Spleen (tissue), 11 donors: ENCODE measurements around the gene PLEKHG3. TPM values are rescaled to one million over a fixed set of nuclear protein-coding genes. Genes with fewer than 3 reads are reported as not detected.

ENCODE experiments used
- DNase-seq: peaks from one replicate; pipeline ENCODE4 v3.0.0-alpha.2; 2020
- H3K27ac ChIP-seq, 8 donors: fragments of 200-600 bp; sonication (generic) in 7 of 8; 1 replicate in 4 of 8; 2 replicates in 4 of 8; pipeline versions ENCODE4 v1.5.0 to v1.8.0; 2016 to 2021; ENCODE audit warnings: inconsistent platforms in 4 of 8, mild to moderate bottlenecking in 4 of 8, moderate library complexity in 1 of 8
- H3K27me3 ChIP-seq, 7 donors: fragments of 200-600 bp; sonication (generic) in 6 of 7; replicated peaks in 1 of 7; 1 replicate in 4 of 7; 2 replicates in 3 of 7; pipeline versions ENCODE4 v1.5.0 to v1.8.0; 2016 to 2021; ENCODE audit warnings: inconsistent platforms in 3 of 7, mild to moderate bottlenecking in 1 of 7
- H3K36me3 ChIP-seq, 6 donors: fragments of 200-600 bp; sonication (generic) in 5 of 6; 1 replicate in 4 of 6; 2 replicates in 2 of 6; pipeline versions ENCODE4 v1.5.0 to v1.8.0; 2016 to 2021; ENCODE audit warnings: inconsistent platforms in 2 of 6
- H3K4me1 ChIP-seq, 6 donors: fragments of 200-600 bp; sonication (generic) in 5 of 6; 1 replicate in 3 of 6; 2 replicates in 3 of 6; pipeline versions ENCODE4 v1.5.0 to v1.8.0; 2016 to 2021; ENCODE audit warnings: inconsistent platforms in 3 of 6
- H3K4me3 ChIP-seq, 8 donors: fragments of 200-600 bp; sonication (generic) in 7 of 8; 1 replicate in 4 of 8; 2 replicates in 4 of 8; pipeline versions ENCODE4 v1.5.0 to v1.8.0; 2016 to 2021; ENCODE audit warnings: inconsistent platforms in 4 of 8, mild to moderate bottlenecking in 4 of 8, moderate library complexity in 2 of 8
- H3K9me3 ChIP-seq, 8 donors: fragments of 200-600 bp; sonication (generic) in 7 of 8; 1 replicate in 4 of 8; 2 replicates in 4 of 8; pipeline versions ENCODE4 v1.5.0 to v1.8.0; 2016 to 2021; ENCODE audit warnings: inconsistent platforms in 4 of 8
- CTCF ChIP-seq, 11 experiments: fragments of 200-600 bp in 7 of 11; fragments of 450-650 bp in 4 of 11; sonication (generic) in 4 of 11; IDR thresholded peaks in 8 of 11; conservative IDR thresholded peaks in 3 of 11; 1 replicate in 7 of 11; 2 replicates in 4 of 11; pipeline versions ENCODE4 v1.4.0 to v1.8.0; 2016 to 2021; ENCODE audit warnings: antibody characterized with exemption in 11 of 11, inconsistent platforms in 4 of 11, mild to moderate bottlenecking in 1 of 11
- POLR2A ChIP-seq, 3 donors: fragments of 450-650 bp; IDR thresholded peaks; one replicate each; pipeline ENCODE4 v1.5.1; 2017; ENCODE audit warnings: antibody characterized with exemption in 3 of 3, mild to moderate bottlenecking in 1 of 3
- POLR2AphosphoS5 ChIP-seq, 3 donors: sonication (generic); formaldehyde crosslinking; IDR thresholded peaks; one replicate each; pipeline ENCODE4 v1.5.1; 2017; ENCODE audit warnings: antibody characterized with exemption in 3 of 3
- WGBS, 5 donors: extraction: QIAGEN DNeasy Blood & Tissue Kit in 3 of 5; methylation state at CpG; one replicate each; pipeline versions ENCODE4 v1.1.5 to v1.1.7; 2013 to 2018; 5-methylcytosine and 5-hydroxymethylcytosine counted together
- intact Hi-C: fragments of 100-400 bp; cut with DNase I; formaldehyde crosslinking; loops from one replicate; pipeline ENCODE4 v1.15.0; 2023; ENCODE audit warnings: low total_unique reads
- polyA plus RNA-seq, 3 donors: library from polyadenylated mRNA; stranded (reverse); fragments of 200-250 nt; gene quantifications; one replicate each; pipeline ENCODE4 v1.2.1, GENCODE V29; 2013
- total RNA-seq, 7 donors: library from RNA; depleted of rRNA in 3 of 7; stranded (reverse); fragments of >200 nt in 3 of 7; fragmentation: NEBNext Ultra II Directional in 4 of 7; extraction: Animal tissue kit (Norgen Biotek cat#: 25700) in 4 of 7; gene quantifications; one replicate each; pipeline versions ENCODE4 v1.1.0 to v1.2.1, GENCODE V29; 2016 to 2021
- donor health status: healthy with polysubstance abuse.
- donor health status: DM: no; HTN: no; CAD: no; lungs with moderate emphysema.
- donor health status: DM: no; HTN: no; CAD: no.
- donor health status: Bipolar disorder and iron deficiency.
- donor health status: healthy.
- donor health status: DM: no; HTN: no; CAD: no.
- donor health status: DM: yes; HTN: yes; CAD: no.

The PLEKHG3 gene
- total and polyA plus RNA-seq, 10 donors, result 4.5 to 77.7 (median 45.4) TPM

- H3K27ac ChIP-seq, result peak overlapping the region in 3 of 8 donors; percentile 50 to 71 (median 62)
- no peaks in the 10 kb centered on the region for H3K27me3 ChIP-seq
- no peaks in the 10 kb centered on the region for H3K36me3 ChIP-seq
- intact Hi-C loops, result no loop called here
- peaks cover 0 to 37% (median 20%) of the 10 kb centered on the region in 6 donors for H3K4me1 ChIP-seq
- H3K4me3 ChIP-seq, result no peak overlapping the region
- TF ChIP-seq CTCF (IDR thresholded peaks at IDR 0.05 in 8 of 11, conservative IDR thresholded peaks at IDR 0.05 in 3 of 11), result no peak
- no peak for TF ChIP-seq POLR2AphosphoS5 (IDR thresholded peaks at IDR 0.05)
- TF ChIP-seq POLR2A (IDR thresholded peaks at IDR 0.05), result no peak
- DNase-seq, result peak; percentile 61
- no peaks in the 10 kb centered on the region for H3K9me3 ChIP-seq
- WGBS, 5 donors, result 86 to 95% (median 88%) methylated on average over 10 of the region's 10 CpGs
Measured at GRCh38 chr14:64680013-64680713, 24.1 kb upstream of the PLEKHG3 start.

- intact Hi-C loops, result no loop called here
- peak overlapping the region in 4 of 8 donors; percentile 50 to 71 (median 62) for H3K27ac ChIP-seq
Measured at GRCh38 chr14:64680714-64681065, 23.5 kb upstream of the PLEKHG3 start.

GRCh38 chr14:64681796-64682710 is 22.2 kb upstream of the PLEKHG3 start:
- intact Hi-C loops, result no loop called here
- TF ChIP-seq POLR2AphosphoS5 (IDR thresholded peaks at IDR 0.05), result peak; percentile 13 to 56 (median 44)
- TF ChIP-seq CTCF (IDR thresholded peaks at IDR 0.05 in 8 of 11, conservative IDR thresholded peaks at IDR 0.05 in 3 of 11), result no peak
- Histone ChIP-seq H3K4me1 (peaks cover 0 to 24% (median 13%) of the 10 kb centered on the region in 6 donors), H3K27me3 (no peaks in the 10 kb centered on the region), H3K9me3 (no peaks in the 10 kb centered on the region), H3K27ac (peak overlapping the region in 7 of 8 donors; percentile 50 to 71 (median 61)), H3K4me3 (no peak overlapping the region), H3K36me3 (no peaks in the 10 kb centered on the region)
- DNase-seq, result no peak
- 66 to 78% (median 73%) methylated on average over 12 to 15 of the region's 15 CpGs for WGBS, 5 donors

More at GRCh38 chr14:64680714-64681065, 23.5 kb upstream of the PLEKHG3 start:
- Histone ChIP-seq H3K9me3 (no peaks in the 10 kb centered on the region), H3K27me3 (no peaks in the 10 kb centered on the region), H3K4me3 (no peak overlapping the region), H3K4me1 (peaks cover 0 to 31% (median 18%) of the 10 kb centered on the region in 6 donors), H3K36me3 (no peaks in the 10 kb centered on the region)
- peak; percentile 30 for DNase-seq
- WGBS, 5 donors, result 81 to 89% (median 86%) methylated on average over 3 of the region's 3 CpGs
- TF ChIP-seq POLR2AphosphoS5 (IDR thresholded peaks at IDR 0.05) (no peak), POLR2A (IDR thresholded peaks at IDR 0.05) (no peak), CTCF (IDR thresholded peaks at IDR 0.05 in 8 of 11, conservative IDR thresholded peaks at IDR 0.05 in 3 of 11) (no peak)

GRCh38 chr14:64682843-64683242 is 21.4 kb upstream of the PLEKHG3 start:
- TF ChIP-seq POLR2A (IDR thresholded peaks at IDR 0.05) (no peak), POLR2AphosphoS5 (IDR thresholded peaks at IDR 0.05) (no peak), CTCF (IDR thresholded peaks at IDR 0.05 in 8 of 11, conservative IDR thresholded peaks at IDR 0.05 in 3 of 11) (no peak)
- intact Hi-C loops, result no loop called here
- WGBS, 5 donors, result 92 to 98% (median 96%) methylated on average over 5 of the region's 5 CpGs
- Histone ChIP-seq H3K27me3 (no peaks in the 10 kb centered on the region), H3K36me3 (no peaks in the 10 kb centered on the region), H3K4me1 (peaks cover 0 to 27% (median 15%) of the 10 kb centered on the region in 6 donors), H3K27ac (peak overlapping the region in 4 of 8 donors; percentile 50 to 71 (median 62)), H3K9me3 (no peaks in the 10 kb centered on the region), H3K4me3 (no peak overlapping the region)
- no peak for DNase-seq
